GM18861 (cell line): ENCODE measurements around the gene ZNF205.
A peak's percentile ranks its signal among the peaks of the same experiment; 100 is the strongest.

ENCODE experiments used
- ATAC-seq: cut with Tn5 transposase; IDR thresholded peaks from one replicate; pipeline ENCODE4 v1.9.1; 2021; ENCODE audit not compliant: unreplicated experiment

Gene ZNF205

DNA sequence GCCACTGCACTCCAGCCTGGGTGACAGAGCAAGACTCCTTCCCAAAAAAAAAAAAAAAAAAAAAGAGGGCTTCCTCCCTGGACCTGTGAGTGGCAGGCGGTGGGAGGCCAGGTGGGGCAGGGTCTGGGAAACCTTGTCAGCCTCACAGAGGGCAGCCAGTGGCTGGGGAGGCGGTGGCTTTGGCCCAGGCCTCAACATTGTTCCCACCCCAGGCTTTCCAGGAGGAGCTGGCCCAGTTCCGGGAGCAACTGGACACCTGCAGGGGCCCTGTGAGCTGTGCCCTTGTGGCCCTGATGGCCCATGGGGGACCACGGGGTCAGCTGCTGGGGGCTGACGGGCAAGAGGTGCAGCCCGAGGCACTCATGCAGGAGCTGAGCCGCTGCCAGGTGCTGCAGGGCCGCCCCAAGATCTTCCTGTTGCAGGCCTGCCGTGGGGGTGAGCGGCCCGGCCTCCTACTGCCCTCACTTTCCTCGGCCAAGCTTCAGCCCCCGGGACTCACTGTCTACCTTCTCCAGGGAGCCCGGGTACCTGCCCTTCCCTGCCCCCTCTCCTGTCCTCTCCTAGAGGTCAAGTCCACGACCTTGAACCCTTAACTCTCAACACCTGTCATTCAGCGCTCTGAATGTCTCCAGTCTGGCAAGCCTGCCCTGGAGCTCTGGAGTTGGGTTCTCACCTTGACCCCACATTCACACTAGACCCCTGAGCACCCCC is 34.8 kb downstream of the ZNF205 start:
- no peak for ATAC-seq

DNA sequence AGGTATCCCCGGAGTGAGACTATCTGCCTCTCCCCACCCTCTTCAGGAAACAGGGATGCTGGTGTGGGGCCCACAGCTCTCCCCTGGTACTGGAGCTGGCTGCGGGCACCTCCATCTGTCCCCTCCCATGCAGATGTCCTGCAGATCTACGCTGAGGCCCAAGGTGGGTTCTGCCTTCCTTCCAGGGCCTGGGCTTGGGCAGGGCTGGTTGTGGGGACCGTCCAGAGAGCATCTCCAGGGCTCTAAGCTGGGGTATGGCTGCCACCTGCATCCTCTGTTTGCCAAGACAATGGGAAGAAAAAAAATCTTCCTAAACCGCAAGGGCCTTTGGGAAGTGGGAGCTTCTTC is 35.3 kb downstream of the ZNF205 start:
- no peak for ATAC-seq

- ATAC-seq, result no peak
Measured at GRCh38 chr16:3148256-3149192, 36.1 kb downstream of the ZNF205 start.

- no peak for ATAC-seq
Measured at GRCh38 chr16:3149193-3149530, 36.8 kb downstream of the ZNF205 start.

GRCh38 chr16:3149630-3150345 is 37.4 kb downstream of the ZNF205 start:
- ATAC-seq, result no peak

DNA sequence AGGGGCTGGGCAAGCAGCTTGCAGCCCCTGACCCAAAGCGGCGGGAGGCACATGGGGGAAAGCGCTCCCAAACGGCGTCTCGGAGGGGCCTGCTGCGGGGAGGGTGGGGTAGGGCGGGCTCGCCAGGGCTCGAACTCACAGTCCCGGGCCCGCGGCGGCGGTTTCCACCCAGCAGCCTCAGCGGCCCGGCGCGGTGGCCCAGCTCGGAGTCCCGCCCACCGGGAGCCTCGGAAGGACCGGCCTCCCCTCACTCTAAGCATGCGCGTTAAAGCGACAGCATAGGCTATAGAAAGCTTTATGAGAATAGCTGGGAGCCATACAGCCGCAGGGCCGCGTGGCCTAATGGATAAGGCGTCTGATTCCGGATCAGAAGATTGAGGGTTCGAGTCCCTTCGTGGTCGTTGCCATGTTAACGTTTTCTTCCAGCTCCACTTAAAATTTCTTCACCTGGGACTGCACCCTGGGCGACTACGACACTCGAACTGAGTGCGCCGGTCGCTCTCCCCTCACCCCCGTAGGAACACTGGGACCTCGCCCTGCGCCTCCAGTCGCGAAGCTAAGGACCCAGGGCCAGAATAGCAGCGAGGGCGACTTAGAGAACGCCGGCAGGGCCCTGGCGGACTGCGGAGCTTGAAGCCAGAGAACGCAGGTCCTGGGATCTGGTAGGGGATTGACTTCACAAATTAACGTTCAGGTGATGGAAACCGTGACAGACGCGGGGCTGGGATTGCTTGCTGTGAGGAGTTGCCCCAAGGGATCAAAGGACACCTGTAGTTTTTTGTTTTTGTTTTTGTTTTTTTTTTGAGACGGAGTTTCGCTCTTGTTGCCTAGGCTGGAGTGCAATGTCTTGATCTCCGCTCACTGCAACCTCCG is 38.2 kb downstream of the ZNF205 start:
- peak; percentile 72 for ATAC-seq

DNA sequence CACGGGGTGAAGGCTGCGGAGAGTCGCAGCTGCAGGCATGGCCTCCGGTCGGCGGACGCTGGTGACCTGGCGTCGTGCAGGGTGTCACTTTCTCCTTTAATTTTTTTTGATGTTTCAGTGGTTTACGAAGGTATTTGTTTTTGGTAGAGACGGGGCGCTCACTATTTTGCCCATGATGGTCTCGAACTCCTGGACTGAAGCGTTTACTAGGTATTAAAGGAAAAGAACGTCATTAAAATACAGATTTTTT is 39.6 kb downstream of the ZNF205 start:
- no peak for ATAC-seq

DNA sequence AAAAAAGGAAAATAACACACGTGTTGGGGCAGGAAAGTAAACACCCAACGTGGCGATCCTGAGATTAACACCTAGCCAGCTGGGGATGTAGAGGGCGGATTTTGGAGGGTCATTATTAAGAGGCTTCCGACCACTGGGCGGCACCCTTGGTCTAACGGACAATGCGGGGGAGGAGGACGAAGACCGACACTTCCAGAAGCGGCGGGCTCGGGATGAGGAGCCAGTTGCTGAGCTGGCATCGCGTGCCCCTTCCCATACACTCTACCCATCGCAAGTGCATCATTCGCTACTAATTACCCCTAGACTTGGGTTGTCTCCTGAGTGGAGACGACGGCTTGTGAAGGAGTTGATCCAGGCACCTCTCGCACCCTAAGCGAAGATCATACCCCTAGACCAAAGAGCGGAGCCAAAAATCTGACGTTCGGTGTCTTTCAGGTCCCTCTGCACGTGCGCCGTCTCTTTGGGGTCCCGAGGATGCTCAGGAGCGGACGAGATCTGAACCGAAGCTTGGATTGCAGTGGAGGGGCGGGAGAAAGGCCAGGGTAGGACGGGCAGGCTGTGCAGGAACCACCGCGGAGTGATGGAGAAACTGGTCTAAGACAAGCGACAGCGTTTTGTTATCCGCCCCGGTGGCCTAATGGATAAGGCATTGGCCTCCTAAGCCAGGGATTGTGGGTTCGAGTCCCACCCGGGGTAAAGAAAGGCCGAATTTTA is 40.0 kb downstream of the ZNF205 start:
- no peak for ATAC-seq

GRCh38 chr16:3152991-3153368 is 40.6 kb downstream of the ZNF205 start:
- no peak for ATAC-seq

DNA sequence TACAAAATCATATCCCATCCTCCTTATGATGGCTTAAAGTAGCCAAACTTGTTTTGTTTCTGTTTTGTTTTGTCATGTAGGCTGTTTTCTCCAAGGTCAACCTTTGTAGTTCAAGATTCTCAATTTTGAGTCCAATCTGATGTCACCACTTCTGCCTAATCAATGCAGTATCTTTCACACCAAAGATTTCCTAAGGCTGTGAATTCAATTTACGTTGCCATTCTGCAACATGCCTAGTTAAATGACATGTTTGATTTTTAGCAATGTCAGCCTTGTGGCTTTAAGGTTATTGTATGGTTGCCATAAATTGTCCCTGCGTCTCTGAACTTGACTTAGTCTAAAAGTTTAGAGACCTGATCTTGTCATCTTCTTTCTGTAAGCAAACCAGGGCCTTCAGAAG is 42.8 kb downstream of the ZNF205 start:
- no peak for ATAC-seq

GRCh38 chr16:3155972-3156371 is 43.6 kb downstream of the ZNF205 start:
- no peak for ATAC-seq

- no peak for ATAC-seq
Measured at GRCh38 chr16:3157229-3158025, 45.0 kb downstream of the ZNF205 start.

- ATAC-seq, result no peak
Measured at GRCh38 chr16:3158026-3158509, 45.7 kb downstream of the ZNF205 start.

DNA sequence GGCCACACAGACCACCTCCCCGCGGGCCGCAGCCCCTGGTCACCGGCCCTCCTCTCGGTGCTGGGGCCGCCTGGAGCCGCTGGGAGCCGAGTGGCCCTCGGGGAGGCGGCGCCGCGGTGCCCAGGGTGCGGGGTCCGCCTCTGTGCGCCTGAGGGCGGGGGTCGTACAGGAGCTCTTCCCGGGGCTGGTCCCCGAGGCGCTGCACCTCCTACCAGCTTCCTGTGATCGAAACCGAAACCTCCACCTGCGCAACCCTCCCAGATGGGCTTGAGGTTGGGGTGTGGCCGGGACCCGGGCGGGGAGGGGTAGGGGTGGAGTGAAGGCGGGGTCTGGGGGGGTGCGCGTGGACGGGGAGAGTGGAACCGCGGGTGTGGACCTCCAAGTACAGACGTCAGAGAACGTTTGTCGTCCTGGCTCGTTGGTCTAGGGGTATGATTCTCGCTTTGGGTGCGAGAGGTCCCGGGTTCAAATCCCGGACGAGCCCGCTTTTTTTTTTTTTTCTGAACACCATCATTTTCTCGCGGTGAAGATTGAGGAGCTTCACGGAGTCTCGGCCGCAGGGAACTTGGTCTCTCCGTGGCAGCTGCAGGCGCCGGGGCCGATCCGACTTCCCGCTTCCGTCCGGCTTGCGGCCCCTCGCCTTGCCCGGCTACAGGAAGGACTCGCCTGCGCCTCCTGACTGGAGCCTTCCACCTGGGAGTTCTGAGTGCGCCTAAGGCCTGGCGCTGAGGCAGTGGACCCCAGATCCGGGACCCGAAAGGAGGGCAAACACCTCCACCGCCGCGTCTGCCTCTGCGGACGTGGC is 46.3 kb downstream of the ZNF205 start:
- no peak for ATAC-seq

DNA sequence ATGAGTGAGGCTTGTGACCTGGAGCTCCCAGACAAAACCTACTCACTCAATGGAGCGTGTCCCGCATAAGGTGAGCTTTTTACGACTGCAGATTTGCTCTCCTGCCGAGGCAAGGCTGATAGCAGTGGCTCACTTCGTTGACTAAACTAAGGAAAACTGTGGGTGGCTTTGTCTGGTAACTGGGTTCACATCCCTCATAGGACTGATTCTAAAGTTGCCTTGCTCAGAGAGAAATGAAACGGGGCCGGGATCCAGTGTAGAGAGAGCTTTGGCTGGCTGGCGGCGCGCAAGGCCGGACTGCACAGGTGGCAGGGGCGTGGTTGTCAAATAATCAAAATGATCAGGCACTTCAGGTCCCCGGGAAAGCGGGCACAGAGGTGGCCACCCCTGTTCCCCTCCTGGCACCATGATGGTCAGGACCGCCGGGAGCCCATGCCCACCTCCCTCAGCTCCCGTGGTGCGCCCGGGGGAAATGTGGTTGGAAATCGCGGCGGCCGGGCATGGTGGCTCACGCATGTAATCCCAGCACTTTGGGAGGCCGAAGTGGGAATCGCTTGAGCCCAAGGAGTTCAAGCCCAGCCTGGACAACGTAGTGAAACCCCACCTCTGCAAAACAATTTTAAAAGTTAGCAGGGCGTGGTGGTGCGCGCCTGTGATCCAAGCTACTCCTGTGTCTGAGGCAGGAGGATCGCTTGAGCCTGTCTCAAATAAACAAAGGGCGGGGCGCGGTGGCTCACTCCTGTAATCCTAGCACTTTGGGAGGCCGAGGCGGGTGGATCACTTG is 49.0 kb downstream of the ZNF205 start:
- no peak for ATAC-seq

- no peak for ATAC-seq
Measured at GRCh38 chr16:3164121-3164991, 52.0 kb downstream of the ZNF205 start.
